IPS-18a (cell line): ENCODE measurements around the gene ADCY1.

ENCODE experiments used
- H3K27ac ChIP-seq: one replicate; pipeline ENCODE4 v1.5.1; 2013; ENCODE audit warnings: low read length
- H3K27me3 ChIP-seq: one replicate; pipeline ENCODE4 v1.6.1; 2013; ENCODE audit warnings: mild to moderate bottlenecking, low read length; ENCODE audit not compliant: control insufficient read depth, insufficient read depth
- H3K36me3 ChIP-seq: one replicate; pipeline ENCODE4 v1.6.1; 2013; ENCODE audit warnings: low read depth, low read length; ENCODE audit not compliant: control insufficient read depth
- H3K4me1 ChIP-seq: one replicate; pipeline ENCODE4 v1.6.1; 2013; ENCODE audit warnings: low read depth, low read length; ENCODE audit not compliant: control insufficient read depth
- H3K4me3 ChIP-seq: one replicate; pipeline ENCODE4 v1.5.1; 2013; ENCODE audit warnings: low read length
- H3K9ac ChIP-seq: one replicate; pipeline ENCODE4 v1.6.1; 2013; ENCODE audit warnings: mild to moderate bottlenecking, low read length, moderate library complexity
- H3K9me3 ChIP-seq: one replicate; pipeline ENCODE4 v1.6.1; 2013; ENCODE audit warnings: low read depth, low read length; ENCODE audit not compliant: control insufficient read depth

ADCY1 gene

DNA sequence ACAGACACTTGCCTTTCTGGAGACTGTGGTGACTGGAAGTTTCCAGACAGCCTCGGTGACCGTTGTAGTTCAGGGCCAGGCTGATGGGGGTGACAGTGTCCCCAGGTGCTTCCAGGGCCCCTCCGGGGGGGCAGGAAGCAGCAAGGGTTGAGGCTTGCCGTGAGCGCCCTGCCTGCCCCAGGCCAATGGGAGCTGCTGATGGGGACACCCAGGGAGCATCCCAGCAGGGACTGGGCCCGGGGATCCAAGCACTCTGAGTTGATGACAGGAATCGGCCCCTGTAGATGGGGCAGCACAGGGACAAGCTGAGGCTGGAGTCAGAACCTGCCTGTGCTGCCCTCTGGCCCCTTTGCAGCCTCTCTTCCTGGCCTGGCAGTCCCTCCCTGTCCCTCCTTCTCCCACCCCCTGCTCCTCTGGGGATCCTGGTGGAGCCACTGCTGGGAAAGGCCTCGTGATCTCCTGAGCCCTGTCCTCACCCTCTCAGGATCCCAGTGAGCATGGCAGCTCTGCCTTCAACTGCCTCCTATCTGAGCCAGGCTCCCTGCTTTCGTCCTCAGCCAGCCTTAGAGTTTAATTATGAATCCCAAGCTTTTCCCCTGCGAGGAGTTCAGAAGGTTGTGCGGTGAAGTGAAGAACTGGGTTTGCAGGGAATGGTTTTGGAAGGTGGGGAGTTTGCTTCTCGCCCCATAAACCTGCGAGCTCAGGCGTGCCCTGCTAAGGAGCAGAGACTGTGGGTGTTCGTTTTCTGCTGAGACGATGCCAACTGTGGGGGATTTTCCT lies 84.7 kb downstream of the ADCY1 start:
- H3K27ac ChIP-seq: no peak overlapping the region
- H3K36me3 ChIP-seq: no peaks in the 10 kb centered on the region
- H3K4me1 ChIP-seq: no peaks in the 10 kb centered on the region
- no peaks in the 10 kb centered on the region for H3K9me3 ChIP-seq
- no peak overlapping the region for H3K9ac ChIP-seq
- H3K27me3 ChIP-seq: no peaks in the 10 kb centered on the region
- H3K4me3 ChIP-seq: no peak overlapping the region

- Histone ChIP-seq H3K9ac (no peak overlapping the region), H3K36me3 (no peaks in the 10 kb centered on the region), H3K4me1 (no peaks in the 10 kb centered on the region), H3K4me3 (no peak overlapping the region), H3K9me3 (no peaks in the 10 kb centered on the region), H3K27me3 (no peaks in the 10 kb centered on the region), H3K27ac (no peak overlapping the region)
These were observed 85.5 kb downstream of the ADCY1 start for GRCh38 chr7:45659496-45660139.

- Histone ChIP-seq H3K27me3 (no peaks in the 10 kb centered on the region), H3K27ac (no peak overlapping the region), H3K4me1 (no peaks in the 10 kb centered on the region), H3K36me3 (no peaks in the 10 kb centered on the region), H3K9me3 (no peaks in the 10 kb centered on the region), H3K9ac (no peak overlapping the region), H3K4me3 (no peak overlapping the region)
These were observed 86.2 kb downstream of the ADCY1 start for GRCh38 chr7:45660201-45660900.

DNA sequence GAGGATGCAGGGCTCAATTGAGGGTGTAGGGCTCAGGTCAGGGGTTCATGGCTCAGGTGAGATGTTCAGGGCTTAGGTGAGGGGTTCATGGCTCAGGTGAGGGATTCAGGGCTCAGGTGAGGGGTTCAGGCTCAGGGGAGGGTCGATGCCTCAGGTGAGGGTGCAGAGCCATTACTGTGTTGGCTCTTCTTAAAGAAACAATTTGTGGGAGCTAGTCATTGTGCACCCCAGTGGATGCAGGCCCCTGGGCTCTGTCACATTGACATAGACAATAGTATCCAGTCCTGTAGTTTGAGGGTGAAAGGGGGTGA lies 86.7 kb downstream of the ADCY1 start:
- no peaks in the 10 kb centered on the region for H3K4me1 ChIP-seq
- H3K9ac ChIP-seq: no peak overlapping the region
- no peak overlapping the region for H3K27ac ChIP-seq
- no peak overlapping the region for H3K4me3 ChIP-seq
- no peaks in the 10 kb centered on the region for H3K36me3 ChIP-seq
- H3K27me3 ChIP-seq: no peaks in the 10 kb centered on the region
- no peaks in the 10 kb centered on the region for H3K9me3 ChIP-seq

DNA sequence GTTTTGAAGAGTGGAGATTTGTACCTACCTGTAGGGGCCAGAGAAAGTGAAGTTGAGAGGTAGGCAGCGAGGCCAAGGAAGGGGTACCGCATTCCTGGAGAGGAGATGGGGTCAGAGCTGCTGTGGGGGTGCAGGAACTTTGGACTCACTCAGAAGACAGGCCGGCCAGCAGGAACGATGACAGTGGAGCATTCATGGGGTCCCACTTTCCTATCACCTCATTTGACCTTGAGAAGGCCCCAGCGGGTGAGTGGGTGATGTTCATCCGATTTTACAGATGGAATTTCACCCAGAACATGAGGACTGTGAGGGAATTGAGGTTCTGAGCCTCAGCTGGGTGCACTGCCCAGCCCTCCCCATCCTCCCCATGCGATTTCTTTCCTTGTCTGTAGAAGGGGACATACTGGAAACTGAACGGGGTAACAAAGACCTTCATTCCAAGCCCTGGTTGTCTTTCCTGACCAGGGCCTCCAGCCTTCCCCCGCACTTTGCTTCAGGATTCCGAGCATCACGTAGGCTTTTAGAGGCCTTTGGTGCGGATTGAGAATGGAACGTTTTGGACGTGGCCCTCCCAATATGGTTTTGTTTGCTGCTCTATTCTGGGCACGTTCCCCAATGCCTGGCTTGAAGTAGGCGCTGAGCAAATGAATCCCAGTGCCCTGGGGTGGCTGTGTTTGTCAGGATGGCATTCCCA lies 87.3 kb downstream of the ADCY1 start:
- no peak overlapping the region for H3K9ac ChIP-seq
- H3K27ac ChIP-seq: no peak overlapping the region
- H3K4me1 ChIP-seq: no peaks in the 10 kb centered on the region
- no peaks in the 10 kb centered on the region for H3K27me3 ChIP-seq
- no peak overlapping the region for H3K4me3 ChIP-seq
- H3K9me3 ChIP-seq: no peaks in the 10 kb centered on the region
- no peaks in the 10 kb centered on the region for H3K36me3 ChIP-seq

GRCh38 chr7:45662018-45662417 lies 87.8 kb downstream of the ADCY1 start:
- Histone ChIP-seq H3K4me1 (no peaks in the 10 kb centered on the region), H3K36me3 (no peaks in the 10 kb centered on the region), H3K9ac (no peak overlapping the region), H3K27me3 (no peaks in the 10 kb centered on the region), H3K27ac (no peak overlapping the region), H3K9me3 (no peaks in the 10 kb centered on the region), H3K4me3 (no peak overlapping the region)

DNA sequence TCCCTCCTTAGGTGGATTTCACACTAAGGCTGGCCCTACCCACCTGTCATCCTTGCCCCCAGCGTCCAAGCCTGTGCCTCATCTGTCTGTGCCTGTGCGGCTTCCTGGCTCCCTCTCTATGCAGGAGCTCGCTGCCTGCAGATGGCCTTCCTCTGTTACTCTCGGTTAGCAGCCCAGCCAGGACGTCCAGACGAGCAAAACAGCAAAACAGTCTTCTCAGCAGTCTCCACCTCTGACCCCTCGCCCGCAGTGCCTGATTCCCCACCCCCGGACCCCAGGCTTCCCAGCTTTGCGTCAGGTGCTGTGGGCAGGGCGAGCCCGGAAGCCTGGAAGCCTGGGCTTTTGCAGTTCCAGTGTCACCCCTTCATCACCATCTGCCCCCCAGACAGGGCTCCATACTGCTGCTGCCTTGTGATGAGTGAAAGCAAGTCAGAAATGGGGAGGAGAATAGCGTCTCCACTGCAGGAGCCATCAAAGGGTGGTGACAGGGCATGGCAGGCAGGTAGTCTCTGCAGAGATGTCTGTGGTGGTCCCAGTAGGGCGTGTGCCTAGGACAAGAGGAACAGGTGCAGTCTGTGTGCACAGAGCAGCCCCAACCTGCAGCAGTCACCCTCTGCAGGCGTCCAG lies 88.5 kb downstream of the ADCY1 start:
- H3K36me3 ChIP-seq: no peaks in the 10 kb centered on the region
- H3K27ac ChIP-seq: no peak overlapping the region
- H3K4me3 ChIP-seq: no peak overlapping the region
- H3K27me3 ChIP-seq: no peaks in the 10 kb centered on the region
- H3K4me1 ChIP-seq: no peaks in the 10 kb centered on the region
- H3K9ac ChIP-seq: no peak overlapping the region
- no peaks in the 10 kb centered on the region for H3K9me3 ChIP-seq

DNA sequence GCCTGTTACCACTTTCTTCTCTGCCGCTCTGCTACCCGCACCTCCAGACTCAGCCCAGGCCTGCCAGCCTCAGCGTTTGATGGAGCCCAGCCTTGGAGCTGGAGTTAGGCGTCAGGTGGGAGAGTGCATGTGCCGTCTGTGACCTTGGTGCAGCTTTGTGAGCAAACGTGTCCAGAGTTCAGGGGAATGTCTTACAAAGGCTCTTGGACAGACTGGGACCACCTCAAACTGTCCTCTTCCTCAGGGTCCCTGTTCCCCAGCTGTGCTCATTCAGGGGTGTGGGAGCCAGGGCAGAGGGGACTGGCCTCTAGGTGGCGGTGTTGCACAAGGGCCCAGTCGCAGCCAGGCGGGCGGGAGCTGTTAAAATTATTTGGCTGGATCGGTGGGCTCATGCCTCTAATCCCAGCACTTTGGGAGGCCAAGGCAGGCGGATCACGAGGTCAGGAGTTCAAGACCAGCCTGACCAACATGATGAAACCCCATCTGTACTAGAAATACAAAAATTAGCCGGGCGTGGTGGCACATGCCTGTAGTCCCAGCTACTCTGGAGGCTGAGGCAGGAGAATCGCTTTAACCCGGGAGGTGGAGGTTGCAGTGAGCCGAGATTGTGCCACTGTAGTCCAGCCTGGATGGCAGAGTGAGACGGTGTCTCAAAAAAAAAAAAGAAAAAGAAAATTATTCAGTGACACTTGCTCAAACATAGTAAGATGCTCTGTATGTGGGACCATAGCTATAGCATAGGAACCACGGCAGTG lies 89.2 kb downstream of the ADCY1 start:
- Histone ChIP-seq H3K36me3 (no peaks in the 10 kb centered on the region), H3K4me1 (no peaks in the 10 kb centered on the region), H3K9me3 (no peaks in the 10 kb centered on the region), H3K27ac (no peak overlapping the region), H3K27me3 (no peaks in the 10 kb centered on the region), H3K9ac (no peak overlapping the region), H3K4me3 (no peak overlapping the region)

DNA sequence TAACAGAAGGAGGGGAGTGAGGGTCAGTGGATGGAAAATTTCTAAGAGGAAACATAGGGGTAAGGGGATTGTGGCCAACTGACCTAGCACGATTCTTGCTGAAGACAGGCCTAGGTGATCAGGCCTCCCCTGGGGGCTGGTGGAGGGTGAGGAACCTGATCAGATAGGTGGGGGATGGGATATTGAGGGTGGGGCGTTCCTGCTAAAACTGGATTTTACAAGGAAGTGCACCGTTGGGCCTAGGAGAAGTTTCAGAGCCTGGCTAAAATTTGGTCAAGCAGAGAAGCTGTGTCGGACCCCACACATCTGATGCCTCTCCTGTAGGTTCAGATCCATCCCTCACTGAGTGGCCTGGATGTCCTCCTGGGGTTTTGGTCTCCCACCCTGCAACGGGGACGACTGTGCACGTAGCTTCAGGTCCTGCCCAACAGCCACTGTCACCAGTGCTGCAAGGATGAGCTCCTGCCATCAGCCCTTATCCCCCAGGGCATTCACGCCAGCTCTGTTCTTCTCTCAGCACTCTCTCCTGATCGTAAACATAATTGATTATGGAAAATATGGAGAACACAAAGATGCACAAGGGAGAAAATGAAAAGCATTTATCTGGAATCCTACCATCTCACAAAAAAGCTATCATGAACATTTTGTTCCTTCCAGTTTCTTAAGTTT lies 89.9 kb downstream of the ADCY1 start:
- no peaks in the 10 kb centered on the region for H3K36me3 ChIP-seq
- no peaks in the 10 kb centered on the region for H3K27me3 ChIP-seq
- no peak overlapping the region for H3K4me3 ChIP-seq
- H3K9me3 ChIP-seq: no peaks in the 10 kb centered on the region
- H3K4me1 ChIP-seq: no peaks in the 10 kb centered on the region
- no peak overlapping the region for H3K27ac ChIP-seq
- H3K9ac ChIP-seq: no peak overlapping the region

DNA sequence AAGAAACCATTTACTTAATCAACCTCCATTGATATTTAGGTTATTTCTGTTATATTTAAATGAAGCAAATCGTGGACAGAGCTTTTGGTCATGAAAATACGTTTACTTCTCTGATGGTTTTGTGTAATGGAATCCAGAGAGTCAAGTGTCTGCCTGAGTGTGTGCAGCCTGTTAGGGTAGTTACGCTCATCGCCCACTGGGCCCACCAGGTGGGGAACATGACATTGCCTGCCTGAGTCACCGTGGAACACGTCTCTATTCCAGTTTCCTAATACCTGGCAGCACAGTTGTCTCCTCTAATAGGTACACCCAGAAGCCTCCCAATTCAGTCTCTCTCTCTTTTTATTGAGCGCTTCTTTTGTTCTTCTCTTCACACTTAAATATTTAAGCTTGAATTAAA lies 91.0 kb downstream of the ADCY1 start:
- Histone ChIP-seq H3K9ac (no peak overlapping the region), H3K4me1 (no peaks in the 10 kb centered on the region), H3K27me3 (no peaks in the 10 kb centered on the region), H3K27ac (no peak overlapping the region), H3K9me3 (no peaks in the 10 kb centered on the region), H3K36me3 (no peaks in the 10 kb centered on the region), H3K4me3 (no peak overlapping the region)
